Measurements from ENCODE around the gene C4A. TPM values are rescaled to one million over a fixed set of nuclear protein-coding genes. Genes with fewer than 3 reads are reported as not detected.
"Not testable (repeated sequence)": the region's sequence is repeated elsewhere in the genome, so short reads cannot be mapped to it uniquely, and the experiment has no call there.

C4A gene
- polyA plus RNA-seq, 1 donor (not counting 4 experiments of a cell fraction or from before 2014, with no cell fraction given), result 1.2 TPM

- Histone ChIP-seq H3K9ac (ENCODE audit: control insufficient read depth, extremely low read depth, insufficient read depth, low read length) (no peak overlapping the region), H3K4me1 (ENCODE audit: control insufficient read depth, extremely low read depth, insufficient read depth, low read length) (no peaks in the 10 kb centered on the region), H3K27ac (ENCODE audit: control insufficient read depth, insufficient read depth, low read length) (no peak overlapping the region), H3K27me3 (ENCODE audit: control insufficient read depth, extremely low read depth, insufficient read depth, low read length) (no peaks in the 10 kb centered on the region), H3K9me3 (ENCODE audit: control insufficient read depth, low read depth, low read length) (no peaks in the 10 kb centered on the region), H2AFZ (ENCODE audit: control insufficient read depth, low read length) (no peak overlapping the region), H4K20me1 (ENCODE audit: control insufficient read depth, extremely low read depth, insufficient read depth, low read length) (no peaks in the 10 kb centered on the region), H3K9me1 (ENCODE audit: control insufficient read depth, extremely low read depth, insufficient read depth, low read length) (no peaks in the 10 kb centered on the region), H3K36me3 (ENCODE audit: control insufficient read depth in 2 of 2, extremely low read depth in 1 of 2, insufficient read depth in 2 of 2, low read length in 2 of 2) (no peaks in the 10 kb centered on the region), H3K79me2 (ENCODE audit: control insufficient read depth, insufficient read depth, low read length) (no peaks in the 10 kb centered on the region), H3K4me3 (ENCODE audit: control insufficient read depth in 2 of 3, extremely low read depth in 1 of 3, insufficient read depth in 2 of 3, low read depth in 1 of 3, low read length in 3 of 3) (no peak overlapping the region), H3K4me2 (ENCODE audit: control insufficient read depth, extremely low read depth, insufficient read depth, low read depth, low read length) (no peak overlapping the region)
- FAIRE-seq, result no peak
- no peak for DNase-seq (ENCODE audit: low read depth, low spot score)
- TF ChIP-seq, protein P1, sequence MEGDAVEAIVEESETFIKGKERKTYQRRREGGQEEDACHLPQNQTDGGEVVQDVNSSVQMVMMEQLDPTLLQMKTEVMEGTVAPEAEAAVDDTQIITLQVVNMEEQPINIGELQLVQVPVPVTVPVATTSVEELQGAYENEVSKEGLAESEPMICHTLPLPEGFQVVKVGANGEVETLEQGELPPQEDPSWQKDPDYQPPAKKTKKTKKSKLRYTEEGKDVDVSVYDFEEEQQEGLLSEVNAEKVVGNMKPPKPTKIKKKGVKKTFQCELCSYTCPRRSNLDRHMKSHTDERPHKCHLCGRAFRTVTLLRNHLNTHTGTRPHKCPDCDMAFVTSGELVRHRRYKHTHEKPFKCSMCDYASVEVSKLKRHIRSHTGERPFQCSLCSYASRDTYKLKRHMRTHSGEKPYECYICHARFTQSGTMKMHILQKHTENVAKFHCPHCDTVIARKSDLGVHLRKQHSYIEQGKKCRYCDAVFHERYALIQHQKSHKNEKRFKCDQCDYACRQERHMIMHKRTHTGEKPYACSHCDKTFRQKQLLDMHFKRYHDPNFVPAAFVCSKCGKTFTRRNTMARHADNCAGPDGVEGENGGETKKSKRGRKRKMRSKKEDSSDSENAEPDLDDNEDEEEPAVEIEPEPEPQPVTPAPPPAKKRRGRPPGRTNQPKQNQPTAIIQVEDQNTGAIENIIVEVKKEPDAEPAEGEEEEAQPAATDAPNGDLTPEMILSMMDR (optimal IDR thresholded peaks at IDR 0.05 in 1 of 3, IDR thresholded peaks at IDR 0.05 in 1 of 3, conservative IDR thresholded peaks at IDR 0.05 in 1 of 3; ENCODE audit: extremely low read depth in 1 of 3, insufficient read depth in 2 of 3, low read length in 3 of 3), result no peak
- no peak for TF ChIP-seq EZH2 (IDR thresholded peaks at IDR 0.05; ENCODE audit: low read length)
- dilution Hi-C loops (cut with MboI; ENCODE audit: extremely low pct_ligation_motif_present, low sequenced_read_pairs), result no loop called here
Observed at GRCh38 chr6:31979238-31979898, 2.5 kb upstream of the C4A start.

- FAIRE-seq; H3K27ac ChIP-seq (ENCODE audit: control insufficient read depth, insufficient read depth, low read length); dilution Hi-C loops (cut with MboI; ENCODE audit: extremely low pct_ligation_motif_present, low sequenced_read_pairs): not testable (repeated sequence)
Observed at GRCh38 chr6:31980195-31980876, 1.5 kb upstream of the C4A start.

GRCh38 chr6:31980998-31981397, 859 bp upstream of the C4A start:
- H3K27ac ChIP-seq (ENCODE audit: control insufficient read depth, insufficient read depth, low read length); H3K4me2 ChIP-seq (ENCODE audit: control insufficient read depth, extremely low read depth, insufficient read depth, low read depth, low read length); DNase-seq (ENCODE audit: low read depth, low spot score); H3K36me3 ChIP-seq (ENCODE audit: control insufficient read depth in 2 of 2, extremely low read depth in 1 of 2, insufficient read depth in 2 of 2, low read length in 2 of 2); H3K27me3 ChIP-seq (ENCODE audit: control insufficient read depth, extremely low read depth, insufficient read depth, low read length); dilution Hi-C loops (cut with MboI; ENCODE audit: extremely low pct_ligation_motif_present, low sequenced_read_pairs); H3K4me3 ChIP-seq (ENCODE audit: control insufficient read depth in 2 of 3, extremely low read depth in 1 of 3, insufficient read depth in 2 of 3, low read depth in 1 of 3, low read length in 3 of 3); H3K4me1 ChIP-seq (ENCODE audit: control insufficient read depth, extremely low read depth, insufficient read depth, low read length); H3K9me1 ChIP-seq (ENCODE audit: control insufficient read depth, extremely low read depth, insufficient read depth, low read length); H3K79me2 ChIP-seq (ENCODE audit: control insufficient read depth, insufficient read depth, low read length); H3K9ac ChIP-seq (ENCODE audit: control insufficient read depth, extremely low read depth, insufficient read depth, low read length); FAIRE-seq; H2AFZ ChIP-seq (ENCODE audit: control insufficient read depth, low read length); H4K20me1 ChIP-seq (ENCODE audit: control insufficient read depth, extremely low read depth, insufficient read depth, low read length); H3K9me3 ChIP-seq (ENCODE audit: control insufficient read depth, low read depth, low read length): not testable (repeated sequence)

More at GRCh38 chr6:31980195-31980876, 1.5 kb upstream of the C4A start:
- not testable (repeated sequence) for H3K27me3 ChIP-seq (ENCODE audit: control insufficient read depth, extremely low read depth, insufficient read depth, low read length); H3K4me1 ChIP-seq (ENCODE audit: control insufficient read depth, extremely low read depth, insufficient read depth, low read length); DNase-seq (ENCODE audit: low read depth, low spot score); H3K79me2 ChIP-seq (ENCODE audit: control insufficient read depth, insufficient read depth, low read length); H3K9ac ChIP-seq (ENCODE audit: control insufficient read depth, extremely low read depth, insufficient read depth, low read length); H2AFZ ChIP-seq (ENCODE audit: control insufficient read depth, low read length); H3K9me1 ChIP-seq (ENCODE audit: control insufficient read depth, extremely low read depth, insufficient read depth, low read length); H3K36me3 ChIP-seq (ENCODE audit: control insufficient read depth in 2 of 2, extremely low read depth in 1 of 2, insufficient read depth in 2 of 2, low read length in 2 of 2); H4K20me1 ChIP-seq (ENCODE audit: control insufficient read depth, extremely low read depth, insufficient read depth, low read length); H3K4me2 ChIP-seq (ENCODE audit: control insufficient read depth, extremely low read depth, insufficient read depth, low read depth, low read length); H3K4me3 ChIP-seq (ENCODE audit: control insufficient read depth in 2 of 3, extremely low read depth in 1 of 3, insufficient read depth in 2 of 3, low read depth in 1 of 3, low read length in 3 of 3); H3K9me3 ChIP-seq (ENCODE audit: control insufficient read depth, low read depth, low read length)

GRCh38 chr6:31989363-31989762, 7.5 kb downstream of the C4A start:
- H4K20me1 ChIP-seq (ENCODE audit: control insufficient read depth, extremely low read depth, insufficient read depth, low read length); H3K4me2 ChIP-seq (ENCODE audit: control insufficient read depth, extremely low read depth, insufficient read depth, low read depth, low read length); H3K79me2 ChIP-seq (ENCODE audit: control insufficient read depth, insufficient read depth, low read length); DNase-seq (ENCODE audit: low read depth, low spot score); H3K27ac ChIP-seq (ENCODE audit: control insufficient read depth, insufficient read depth, low read length); H3K36me3 ChIP-seq (ENCODE audit: control insufficient read depth in 2 of 2, extremely low read depth in 1 of 2, insufficient read depth in 2 of 2, low read length in 2 of 2); H2AFZ ChIP-seq (ENCODE audit: control insufficient read depth, low read length); dilution Hi-C loops (cut with MboI; ENCODE audit: extremely low pct_ligation_motif_present, low sequenced_read_pairs); H3K9ac ChIP-seq (ENCODE audit: control insufficient read depth, extremely low read depth, insufficient read depth, low read length); FAIRE-seq; H3K4me3 ChIP-seq (ENCODE audit: control insufficient read depth in 2 of 3, extremely low read depth in 1 of 3, insufficient read depth in 2 of 3, low read depth in 1 of 3, low read length in 3 of 3); H3K4me1 ChIP-seq (ENCODE audit: control insufficient read depth, extremely low read depth, insufficient read depth, low read length); H3K9me3 ChIP-seq (ENCODE audit: control insufficient read depth, low read depth, low read length); H3K27me3 ChIP-seq (ENCODE audit: control insufficient read depth, extremely low read depth, insufficient read depth, low read length); H3K9me1 ChIP-seq (ENCODE audit: control insufficient read depth, extremely low read depth, insufficient read depth, low read length): not testable (repeated sequence)
